Cardiac atrium fibroblast (primary cell): ENCODE measurements around the gene FBXO40. TPM values are rescaled to one million over a fixed set of nuclear protein-coding genes. Genes with fewer than 3 reads are reported as not detected.

Source experiments
- total RNA-seq: library from RNA; depleted of rRNA; stranded (reverse); fragments of >200 nt; gene quantifications from 2 replicates; pipeline ENCODE4 v1.2.3, GENCODE V29; 2015

The FBXO40 gene, protein sequence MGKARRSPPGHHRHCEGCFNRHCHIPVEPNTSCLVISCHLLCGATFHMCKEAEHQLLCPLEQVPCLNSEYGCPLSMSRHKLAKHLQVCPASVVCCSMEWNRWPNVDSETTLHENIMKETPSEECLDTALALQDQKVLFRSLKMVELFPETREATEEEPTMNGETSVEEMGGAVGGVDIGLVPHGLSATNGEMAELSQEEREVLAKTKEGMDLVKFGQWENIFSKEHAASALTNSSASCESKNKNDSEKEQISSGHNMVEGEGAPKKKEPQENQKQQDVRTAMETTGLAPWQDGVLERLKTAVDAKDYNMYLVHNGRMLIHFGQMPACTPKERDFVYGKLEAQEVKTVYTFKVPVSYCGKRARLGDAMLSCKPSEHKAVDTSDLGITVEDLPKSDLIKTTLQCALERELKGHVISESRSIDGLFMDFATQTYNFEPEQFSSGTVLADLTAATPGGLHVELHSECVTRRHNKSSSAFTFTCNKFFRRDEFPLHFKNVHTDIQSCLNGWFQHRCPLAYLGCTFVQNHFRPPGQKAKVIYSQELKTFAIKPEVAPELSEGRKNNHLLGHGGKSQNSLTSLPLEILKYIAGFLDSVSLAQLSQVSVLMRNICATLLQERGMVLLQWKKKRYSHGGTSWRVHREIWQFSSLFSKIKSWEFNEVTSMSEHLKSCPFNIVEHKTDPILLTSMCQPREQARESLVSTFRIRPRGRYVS
- total RNA-seq, result not detected in 2 replicates

DNA sequence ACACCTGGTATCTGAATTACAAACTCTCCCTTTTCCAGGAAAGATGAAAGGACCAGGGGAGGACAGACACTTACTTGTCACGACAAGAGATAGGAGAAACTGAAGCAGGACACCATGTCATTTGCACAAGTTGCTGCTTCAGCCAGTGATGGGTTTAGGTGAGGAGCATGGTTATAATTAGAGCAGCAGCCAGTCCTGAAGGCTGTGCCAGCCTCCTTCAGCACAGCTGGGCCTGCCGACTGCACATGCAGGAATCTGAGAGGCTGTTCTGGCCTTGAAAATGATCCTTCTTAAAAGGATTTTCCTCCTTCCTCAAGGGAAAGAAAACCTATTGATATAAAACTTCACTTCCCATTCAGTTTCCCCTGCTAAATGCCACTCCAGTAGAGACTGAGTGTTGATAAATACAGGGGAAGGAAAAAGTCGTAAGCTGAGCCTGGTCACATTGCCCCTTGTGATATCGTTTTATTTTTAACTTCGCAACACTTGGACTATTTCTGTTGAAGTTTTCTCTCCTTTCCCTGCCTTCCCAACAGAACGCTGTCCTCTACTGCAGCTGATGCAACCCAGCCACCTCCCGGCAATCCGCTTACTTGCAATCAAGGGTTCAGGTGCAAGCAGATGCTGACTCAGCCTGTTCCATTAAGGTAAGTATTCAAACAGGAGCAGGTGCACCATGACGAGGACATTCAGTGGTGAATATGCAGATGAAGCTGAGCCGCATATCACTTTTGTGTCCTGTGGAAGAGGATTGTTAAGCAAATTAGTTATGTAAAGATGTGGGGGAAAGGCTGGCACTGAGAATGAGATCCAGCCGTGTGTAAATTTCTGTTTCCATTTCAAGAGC is at the start of gene FBXO40:
TSS of gene FBXO40 (plus strand) at position 524 of the 847 bp plus-strand sequence. CDS start 27,197 bp downstream, outside the sequence.

DNA sequence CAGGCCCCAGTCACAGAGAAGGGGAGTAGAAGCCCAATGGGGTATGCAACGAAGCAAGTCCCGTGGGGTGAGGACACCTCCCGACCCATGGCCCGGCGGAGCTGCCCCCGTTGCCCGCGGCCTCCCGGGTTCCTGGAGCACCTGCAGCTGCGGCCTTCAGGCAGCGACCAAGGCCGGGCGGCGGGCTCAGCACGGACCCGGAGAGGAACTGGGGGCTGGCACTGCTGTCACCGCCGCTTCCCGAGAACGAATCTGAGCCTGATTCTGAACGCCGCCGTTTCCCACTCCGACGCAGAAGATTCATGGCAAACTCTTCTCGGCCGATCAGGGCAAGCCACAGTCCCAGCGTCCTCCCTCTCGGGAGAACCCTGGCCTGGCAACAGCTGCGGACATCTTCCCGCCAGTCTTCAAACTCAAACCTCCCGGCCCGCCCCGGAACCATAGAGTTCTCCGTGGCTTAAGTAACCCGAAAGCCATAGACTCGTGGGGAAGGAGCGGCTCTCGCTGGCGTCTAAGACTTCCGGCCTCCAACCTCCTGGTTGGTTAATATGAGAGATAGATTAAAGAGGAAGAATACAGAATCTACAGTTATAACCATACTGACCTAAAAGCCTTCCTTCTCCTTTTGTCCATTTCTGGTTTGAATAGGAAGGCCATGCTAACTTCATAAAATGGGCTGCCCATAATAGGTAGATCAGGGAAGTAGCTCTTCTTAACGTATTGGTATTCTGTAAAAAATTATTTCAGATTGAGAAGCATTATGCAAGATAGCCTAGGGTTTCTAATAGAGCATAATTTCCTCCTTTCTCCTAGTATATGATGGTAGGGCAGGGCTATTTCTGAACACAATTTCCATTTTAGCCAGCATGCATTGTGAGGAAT is 47.4 kb upstream of the FBXO40 start, which contains the start of gene POLQ:
TSS of gene POLQ (minus strand) at position 415 of the 882 bp plus-strand sequence. CDS start at position 304, 111 bp downstream.

GRCh38 chr3:121567649-121568048 is 25.5 kb upstream of the FBXO40 start, which contains the start of gene ARGFX:
Gene ARGFX, plus strand, starts transcription at chr3:121567949. Its CDS starts 2,765 bp downstream, at chr3:121570714.

GRCh38 chr3:121660356-121661171 is 67.4 kb downstream of the FBXO40 start, which contains the start of gene HCLS1:
Gene HCLS1, minus strand, starts transcription at chr3:121660903. Its CDS starts 2,556 bp downstream, at chr3:121658347.

Other genes starting within 250 kb of the FBXO40 start
- gene POLQ, start 47.4 kb upstream of the FBXO40 start, total RNA-seq, result 0.36 and 0.97 TPM in 2 replicates
- gene ARGFX, start 25.4 kb upstream of the FBXO40 start, total RNA-seq, result not detected in 2 replicates
- gene HCLS1, start 67.5 kb downstream of the FBXO40 start, total RNA-seq, result 2.3 and 5.0 TPM in 2 replicates
- 28.3 and 28.4 TPM in 2 replicates for gene GOLGB1, start 156.4 kb downstream of the FBXO40 start, total RNA-seq
- 11.6 and 21.9 TPM in 2 replicates for gene IQCB1, start 241.7 kb downstream of the FBXO40 start, total RNA-seq
- 0.32 TPM in 1 of 2 replicates, not detected in the other for gene EAF2, start 241.8 kb downstream of the FBXO40 start, total RNA-seq